Activated naive CD4-positive, alpha-beta T cell treated with anti-CD3 and anti-CD28 coated beads, Interleukin-2, amount 10 ng/mL, durations not matched to agents 7 days and 5 days (primary cell): ENCODE results near the gene DRC3.

Source experiments
- CTCF ChIA-PET: fragments of 350-600 bp; sonication (Branson Sonifier 250); formaldehyde crosslinking; loops from one replicate; lab custom pipeline; 2021; ENCODE audit warnings: antibody characterized with exemption; lab: Charles Lee
- DNase-seq: peaks from one replicate; pipeline ENCODE4 v3.0.0-alpha.2; 2020
- H3K27ac Mint-ChIP-seq: one replicate; pipeline ENCODE4 v1.8.0; 2021; ENCODE audit warnings: mild to moderate bottlenecking, moderate library complexity, mixed read lengths
- H3K27me3 Mint-ChIP-seq: one replicate; pipeline ENCODE4 v1.8.0; 2021; ENCODE audit warnings: mild to moderate bottlenecking, mixed read lengths
- H3K36me3 Mint-ChIP-seq: one replicate; pipeline ENCODE4 v1.8.0; 2021; ENCODE audit warnings: mixed read lengths
- H3K4me1 Mint-ChIP-seq: one replicate; pipeline ENCODE4 v1.8.0; 2021; ENCODE audit warnings: mixed read lengths
- H3K4me3 Mint-ChIP-seq: one replicate; pipeline ENCODE4 v1.8.0; 2021; ENCODE audit warnings: mild to moderate bottlenecking, moderate library complexity, mixed read lengths
- H3K9me3 Mint-ChIP-seq: one replicate; pipeline ENCODE4 v1.8.0; 2021; ENCODE audit warnings: mixed read lengths

DRC3 gene

DNA sequence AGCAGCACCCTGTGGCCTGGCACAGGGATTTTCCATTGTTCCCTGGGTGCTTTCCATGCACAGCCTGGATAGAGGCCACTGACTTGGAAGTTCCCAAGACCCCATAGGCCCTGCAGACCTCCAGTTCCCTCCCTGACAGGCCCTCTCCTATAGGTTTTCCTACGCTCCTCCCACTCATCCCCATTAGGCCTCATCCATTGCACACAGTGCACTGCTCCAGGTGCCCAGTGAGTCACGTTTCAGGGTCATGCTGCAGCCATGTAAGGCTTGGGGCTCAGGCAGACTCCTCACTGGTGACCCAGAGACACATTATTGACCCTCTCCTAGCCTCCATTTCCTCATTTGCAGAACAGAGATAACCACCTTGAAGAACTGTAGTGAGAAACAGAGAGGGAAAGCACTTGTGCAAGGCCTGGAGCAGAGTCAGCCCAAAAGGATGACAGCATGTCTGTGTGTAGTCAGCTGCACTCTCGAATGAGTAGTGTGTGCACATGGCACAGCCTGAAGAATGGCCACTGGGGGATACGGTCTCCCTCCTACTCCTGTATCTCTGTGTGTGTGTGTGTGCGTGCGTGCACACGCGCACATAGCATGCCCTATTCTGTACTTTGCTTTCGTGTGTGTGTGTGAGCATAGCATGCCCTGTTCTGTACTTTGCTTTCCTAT is 26.8 kb downstream of the DRC3 start:
- no peaks in the 10 kb centered on the region for H3K4me1 Mint-ChIP-seq
- no peaks in the 10 kb centered on the region for H3K27me3 Mint-ChIP-seq
- no peak overlapping the region for H3K27ac Mint-ChIP-seq
- H3K4me3 Mint-ChIP-seq: no peak overlapping the region
- CTCF ChIA-PET: no interaction called here
- no peaks in the 10 kb centered on the region for H3K9me3 Mint-ChIP-seq
- H3K36me3 Mint-ChIP-seq: no peaks in the 10 kb centered on the region
- DNase-seq: no peak

DNA sequence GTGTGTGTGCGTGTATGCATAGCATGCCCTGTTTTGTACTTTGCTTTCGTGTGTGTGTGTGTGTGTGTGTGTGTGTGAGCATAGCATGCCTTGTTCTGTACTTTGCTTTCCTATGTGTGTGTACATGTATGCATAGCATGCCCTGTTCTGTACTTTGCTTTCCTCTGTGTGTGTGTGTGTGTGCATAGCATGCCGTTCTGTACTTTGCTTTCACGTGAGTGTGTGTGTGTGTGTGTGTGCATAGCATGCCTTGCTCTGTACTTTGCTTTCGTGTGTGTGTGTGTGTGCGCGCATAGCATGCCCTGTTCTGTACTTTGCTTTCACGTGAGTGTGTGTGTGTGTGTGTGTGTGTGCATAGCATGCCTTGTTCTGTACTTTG is 27.4 kb downstream of the DRC3 start:
- H3K36me3 Mint-ChIP-seq: no peaks in the 10 kb centered on the region
- H3K27ac Mint-ChIP-seq: no peak overlapping the region
- CTCF ChIA-PET: no interaction called here
- no peak for DNase-seq
- H3K4me3 Mint-ChIP-seq: no peak overlapping the region
- H3K9me3 Mint-ChIP-seq: no peaks in the 10 kb centered on the region
- no peaks in the 10 kb centered on the region for H3K4me1 Mint-ChIP-seq
- H3K27me3 Mint-ChIP-seq: no peaks in the 10 kb centered on the region

DNA sequence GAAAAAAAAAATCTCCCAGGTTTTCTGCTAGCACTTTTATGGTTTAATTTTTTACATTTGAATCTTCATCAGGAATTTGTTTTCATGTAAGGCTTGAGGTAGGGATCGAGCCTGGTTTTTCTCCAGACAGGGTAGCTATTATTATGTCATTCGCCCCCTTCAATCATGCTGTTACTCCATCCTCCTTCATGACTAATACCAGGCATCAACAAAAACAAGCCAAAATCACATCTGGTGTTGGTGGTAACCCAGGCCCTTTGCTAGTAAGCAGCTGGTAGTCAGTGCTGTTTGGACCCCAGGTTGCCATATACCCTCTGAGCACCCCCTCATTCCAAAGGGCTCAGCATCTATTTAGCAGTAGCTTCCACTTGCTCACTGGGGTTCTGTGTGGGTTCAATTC is 29.5 kb downstream of the DRC3 start:
- Mint-ChIP-seq H3K27me3 (no peaks in the 10 kb centered on the region), H3K4me1 (no peaks in the 10 kb centered on the region), H3K36me3 (peaks cover 2% of the 10 kb centered on the region), H3K27ac (no peak overlapping the region), H3K9me3 (no peaks in the 10 kb centered on the region), H3K4me3 (no peak overlapping the region)
- no peak for DNase-seq
- CTCF ChIA-PET: no interaction called here

DNA sequence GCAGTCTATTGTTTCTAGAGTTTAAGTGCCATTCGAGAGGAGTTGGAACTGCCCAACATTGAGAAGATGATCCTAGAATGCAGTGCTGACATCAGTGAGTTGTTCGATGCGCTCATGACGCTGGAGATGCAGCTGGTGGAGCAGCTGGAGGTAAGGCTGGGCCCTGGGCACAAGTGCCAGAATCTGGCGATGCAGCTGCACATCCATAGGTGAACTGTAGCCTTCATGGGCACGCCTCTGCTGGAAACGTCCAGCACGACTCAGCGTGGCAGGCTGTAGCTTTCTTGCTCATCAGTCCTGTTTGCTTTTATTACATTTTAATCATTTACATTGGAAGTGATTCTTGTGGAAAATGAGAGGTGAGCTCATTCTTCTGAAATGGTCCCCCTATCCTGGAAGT is 31.7 kb downstream of the DRC3 start:
- Mint-ChIP-seq H3K4me3 (no peak overlapping the region), H3K27ac (no peak overlapping the region), H3K4me1 (no peaks in the 10 kb centered on the region), H3K9me3 (no peaks in the 10 kb centered on the region), H3K27me3 (no peaks in the 10 kb centered on the region), H3K36me3 (peaks cover 2% of the 10 kb centered on the region)
- CTCF ChIA-PET: interaction anchor here (0.7 kb wide), 1 partner anchor 312 kb away, joined by 3 read pairs; no protein-coding TSS in a partner anchor
- DNase-seq: no peak

DNA sequence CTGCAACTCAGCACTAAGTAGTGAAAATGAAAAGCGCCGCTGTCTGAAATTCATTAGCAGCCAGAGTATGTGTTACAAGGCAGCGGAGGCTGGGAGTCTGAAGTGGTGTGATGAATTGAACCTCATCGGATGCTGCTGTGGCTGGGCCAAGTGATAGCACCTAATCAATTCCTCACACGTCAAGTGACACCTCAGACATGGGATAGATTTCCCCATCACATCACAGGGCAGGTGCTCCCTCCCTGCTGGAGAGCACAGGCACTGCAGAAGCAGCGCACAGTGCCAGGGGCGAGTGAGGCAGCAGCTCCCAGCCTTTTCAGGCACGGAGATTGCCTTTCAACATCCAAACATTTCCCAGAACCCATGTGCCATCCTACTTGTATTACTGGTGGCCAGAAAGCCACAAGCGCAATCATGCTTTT is 32.2 kb downstream of the DRC3 start:
- no peaks in the 10 kb centered on the region for H3K27me3 Mint-ChIP-seq
- peaks cover 2% of the 10 kb centered on the region for H3K36me3 Mint-ChIP-seq
- DNase-seq: no peak
- no peaks in the 10 kb centered on the region for H3K4me1 Mint-ChIP-seq
- H3K27ac Mint-ChIP-seq: no peak overlapping the region
- no peak overlapping the region for H3K4me3 Mint-ChIP-seq
- CTCF ChIA-PET: no interaction called here
- no peaks in the 10 kb centered on the region for H3K9me3 Mint-ChIP-seq

DNA sequence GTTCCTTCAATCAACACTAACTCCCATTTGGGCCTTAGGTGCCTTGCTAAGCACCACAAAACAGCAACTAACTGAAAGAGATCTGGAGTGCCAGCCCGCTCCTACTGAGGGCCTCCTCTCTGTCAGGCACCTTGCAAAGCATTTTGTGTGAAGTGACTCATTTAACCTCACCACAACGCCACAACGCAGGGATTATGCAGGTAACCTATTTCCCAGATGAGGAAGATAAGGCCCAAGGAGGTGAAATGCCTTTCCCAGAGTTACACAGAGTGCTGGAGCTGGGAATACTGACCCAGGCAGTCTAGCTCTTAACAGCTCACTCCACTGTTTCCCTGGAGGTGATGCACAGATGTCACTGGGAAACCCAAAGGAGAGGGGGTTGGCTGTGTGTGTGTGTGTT is 32.8 kb downstream of the DRC3 start:
- DNase-seq: no peak
- no peaks in the 10 kb centered on the region for H3K4me1 Mint-ChIP-seq
- H3K9me3 Mint-ChIP-seq: no peaks in the 10 kb centered on the region
- no peaks in the 10 kb centered on the region for H3K27me3 Mint-ChIP-seq
- CTCF ChIA-PET: no interaction called here
- peaks cover 2% of the 10 kb centered on the region for H3K36me3 Mint-ChIP-seq
- H3K27ac Mint-ChIP-seq: no peak overlapping the region
- no peak overlapping the region for H3K4me3 Mint-ChIP-seq

DNA sequence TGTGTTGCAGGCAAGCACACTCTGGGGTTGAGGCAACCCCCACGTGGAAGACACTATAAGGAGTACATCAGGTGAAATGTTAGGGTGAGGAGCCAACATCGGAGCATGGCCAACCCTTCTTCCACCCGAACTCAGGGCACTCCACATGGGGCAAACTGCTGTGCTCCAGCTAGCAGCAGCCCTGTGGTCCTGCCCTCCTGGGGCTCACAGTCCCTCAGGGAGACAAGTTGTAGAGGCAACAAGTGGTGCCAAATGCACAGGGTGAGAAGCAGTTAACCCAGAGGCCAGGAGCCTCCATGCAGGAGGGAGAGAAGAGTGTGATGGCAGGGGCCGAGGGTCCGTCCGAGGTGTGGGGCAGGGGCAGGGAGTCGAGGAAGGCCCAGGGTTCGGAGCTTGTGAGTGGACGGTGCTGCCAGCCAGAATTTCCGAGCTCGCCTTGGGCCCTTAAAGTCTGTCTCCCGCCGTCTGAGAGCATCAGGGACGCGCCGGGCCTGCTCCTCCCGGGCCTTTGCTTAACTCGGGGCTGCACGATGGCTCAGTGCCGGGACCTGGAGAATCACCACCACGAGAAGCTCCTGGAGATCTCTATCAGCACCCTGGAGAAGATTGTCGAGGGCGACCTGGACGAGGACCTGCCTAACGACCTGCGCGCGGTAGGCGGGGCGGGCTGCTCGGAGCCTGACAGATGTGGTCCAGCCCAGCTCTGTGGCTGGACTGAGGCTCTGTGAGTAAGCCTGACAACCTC is 34.0 kb downstream of the DRC3 start:
- Mint-ChIP-seq H3K4me3 (no peak overlapping the region), H3K4me1 (no peaks in the 10 kb centered on the region), H3K9me3 (no peaks in the 10 kb centered on the region), H3K27ac (no peak overlapping the region), H3K27me3 (no peaks in the 10 kb centered on the region), H3K36me3 (peaks cover 2% of the 10 kb centered on the region)
- no peak for DNase-seq
- CTCF ChIA-PET: interaction anchor here (0.6 to 1.3 kb wide), 2 partner anchors 88 to 236 kb away, joined by 3 to 4 read pairs; no protein-coding TSS in a partner anchor

DNA sequence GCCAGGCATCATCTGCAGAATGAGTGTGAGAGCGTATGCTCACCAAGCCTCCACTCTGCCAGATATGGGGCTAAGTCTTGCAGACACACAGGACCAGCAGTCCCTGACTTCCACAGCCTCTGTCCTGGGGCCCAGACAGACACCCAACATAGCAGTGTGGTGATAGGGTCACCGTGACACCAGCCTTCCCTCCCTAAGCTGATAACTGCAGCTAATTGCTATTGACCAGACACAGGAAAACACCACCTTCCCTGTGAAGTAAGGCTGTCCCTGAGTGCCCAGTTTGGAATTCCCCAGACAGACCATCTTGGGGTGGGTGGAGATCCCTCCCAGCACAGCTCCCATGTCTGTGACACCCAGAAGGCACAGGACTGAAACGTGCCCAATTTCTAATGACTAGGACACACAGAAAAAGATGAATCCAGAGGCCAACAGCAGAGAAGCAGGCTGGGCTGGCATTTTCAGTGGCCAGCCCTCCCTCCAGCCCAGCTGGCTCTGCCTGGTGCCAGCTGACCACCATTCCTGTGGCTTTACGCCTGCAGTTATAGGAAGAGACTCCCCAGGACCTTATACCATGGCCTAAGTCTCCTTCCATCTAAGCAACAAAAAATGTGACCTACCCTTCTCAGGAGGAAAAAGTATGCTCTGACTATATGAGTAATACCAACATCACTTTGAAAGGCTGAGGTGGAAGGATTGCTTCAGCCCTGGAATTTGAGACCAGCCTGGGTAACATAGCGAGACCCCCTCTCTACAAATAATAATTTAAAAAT is 36.0 kb downstream of the DRC3 start:
- Mint-ChIP-seq H3K9me3 (no peaks in the 10 kb centered on the region), H3K4me1 (no peaks in the 10 kb centered on the region), H3K4me3 (no peak overlapping the region), H3K36me3 (peaks cover 4% of the 10 kb centered on the region), H3K27me3 (no peaks in the 10 kb centered on the region), H3K27ac (no peak overlapping the region)
- CTCF ChIA-PET: interaction anchor here (1.5 kb wide), 1 partner anchor 10 kb away, joined by 3 read pairs; no protein-coding TSS in a partner anchor
- DNase-seq: no peak

DNA sequence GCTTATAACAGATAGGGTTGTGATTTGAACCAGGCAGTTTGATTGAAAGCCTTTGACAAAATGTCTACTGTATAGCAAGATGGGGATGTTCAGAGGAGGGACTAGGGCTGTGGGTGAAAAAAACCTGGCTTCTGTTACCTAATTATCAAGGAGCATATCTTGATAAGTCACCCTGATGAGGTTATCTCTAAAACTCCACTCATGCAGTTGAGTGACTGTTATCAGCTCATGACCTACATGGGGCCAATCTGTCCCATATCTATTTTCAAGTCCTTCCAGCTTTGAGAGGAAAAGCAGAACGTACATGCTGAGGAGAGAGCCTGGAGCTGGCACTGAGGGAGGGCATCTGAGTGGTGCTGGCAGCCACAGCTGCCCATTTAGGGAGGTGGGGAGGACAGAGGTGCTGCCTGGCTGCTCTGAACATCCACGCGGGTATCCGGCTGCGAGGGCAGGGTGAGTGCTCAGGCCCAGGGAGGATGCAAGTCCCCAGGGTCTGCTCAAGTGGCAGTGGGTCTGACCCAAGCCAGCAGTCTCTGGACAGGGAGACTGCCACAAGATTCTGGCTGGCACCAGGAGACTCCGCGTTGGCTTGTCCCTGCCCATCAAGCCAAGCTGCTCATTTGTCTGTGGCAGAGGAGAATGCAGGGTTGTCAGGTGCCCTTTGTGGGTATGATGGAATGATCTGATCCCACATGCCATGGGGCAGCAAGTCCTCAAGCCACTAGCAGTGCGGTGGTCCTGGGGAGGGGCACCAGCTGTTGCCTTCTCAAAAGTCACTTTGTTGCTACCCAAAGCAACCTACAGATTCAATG is 37.2 kb downstream of the DRC3 start:
- no peak for DNase-seq
- Mint-ChIP-seq H3K27ac (no peak overlapping the region), H3K9me3 (no peaks in the 10 kb centered on the region), H3K4me1 (no peaks in the 10 kb centered on the region), H3K27me3 (no peaks in the 10 kb centered on the region), H3K4me3 (no peak overlapping the region), H3K36me3 (peaks cover 4% of the 10 kb centered on the region)
- CTCF ChIA-PET: interaction anchor here (1.5 kb wide), 1 partner anchor 9 kb away, joined by 3 read pairs; no protein-coding TSS in a partner anchor

DNA sequence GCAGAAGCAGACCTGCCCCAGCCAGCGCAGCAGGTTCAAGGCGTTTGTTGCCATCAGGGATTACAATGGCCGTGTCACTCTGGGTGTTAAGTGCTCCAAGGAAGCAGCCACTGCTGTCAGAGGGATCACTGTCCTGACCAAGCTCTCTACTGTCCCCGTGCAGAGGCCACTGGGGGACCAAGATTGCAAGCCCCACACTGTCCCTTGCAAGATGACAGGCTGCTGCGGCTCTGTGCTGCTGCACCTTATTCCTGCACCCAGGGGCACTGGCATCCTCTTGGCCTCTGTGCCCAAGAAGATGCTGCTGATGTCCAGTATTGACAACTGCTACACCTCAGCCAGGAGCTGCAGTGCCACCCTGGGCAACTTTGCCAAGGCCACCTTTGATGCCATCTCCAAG is 38.6 kb downstream of the DRC3 start:
- CTCF ChIA-PET: no interaction called here
- H3K27me3 Mint-ChIP-seq: no peaks in the 10 kb centered on the region
- H3K4me1 Mint-ChIP-seq: no peaks in the 10 kb centered on the region
- peaks cover 9% of the 10 kb centered on the region for H3K36me3 Mint-ChIP-seq
- no peak overlapping the region for H3K4me3 Mint-ChIP-seq
- no peak for DNase-seq
- H3K27ac Mint-ChIP-seq: no peak overlapping the region
- no peaks in the 10 kb centered on the region for H3K9me3 Mint-ChIP-seq

DNA sequence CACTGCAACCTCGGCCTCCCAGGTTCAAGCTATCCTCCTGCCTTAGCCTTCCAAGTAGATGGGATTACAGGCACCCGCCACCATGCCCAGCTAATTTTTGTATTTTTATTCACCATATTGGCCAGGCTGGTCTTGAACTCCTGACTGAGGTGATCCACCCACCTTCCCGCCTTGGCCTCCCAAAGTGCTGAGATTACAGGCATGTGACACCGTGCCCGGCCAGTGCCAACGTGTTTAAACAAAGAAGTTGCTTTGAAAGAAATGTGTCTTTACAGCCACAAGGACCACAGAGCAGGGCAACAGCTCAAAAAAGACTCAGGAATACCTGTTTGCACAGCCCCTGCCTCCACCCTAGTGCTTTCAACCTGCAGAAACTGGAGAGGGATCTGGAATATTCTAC is 41.3 kb downstream of the DRC3 start:
- Mint-ChIP-seq H3K9me3 (no peaks in the 10 kb centered on the region), H3K27me3 (no peaks in the 10 kb centered on the region), H3K4me1 (no peaks in the 10 kb centered on the region), H3K27ac (no peak overlapping the region), H3K4me3 (no peak overlapping the region), H3K36me3 (peaks cover 6% of the 10 kb centered on the region)
- DNase-seq: no peak
- CTCF ChIA-PET: no interaction called here

DNA sequence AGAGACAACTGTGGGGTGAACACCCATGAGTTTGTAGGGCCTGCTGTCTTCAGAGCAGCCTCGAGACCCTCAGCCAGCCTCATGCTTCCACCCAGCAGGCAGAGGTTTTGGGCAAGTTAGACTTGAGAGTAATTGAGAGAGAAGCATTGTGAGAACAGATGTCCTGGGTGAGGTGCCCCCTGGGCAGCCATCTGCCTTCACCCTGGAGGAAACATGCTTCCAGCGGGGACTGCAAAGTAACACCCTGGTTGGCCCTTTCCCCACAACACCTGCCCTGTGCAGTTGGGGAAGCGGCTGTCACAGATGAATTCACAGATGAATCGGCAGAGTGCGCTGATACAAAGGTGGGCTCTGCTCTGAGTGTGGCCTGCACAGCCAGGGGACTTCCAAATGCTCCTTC is 42.9 kb downstream of the DRC3 start:
- Mint-ChIP-seq H3K4me1 (no peaks in the 10 kb centered on the region), H3K27ac (no peak overlapping the region), H3K9me3 (no peaks in the 10 kb centered on the region), H3K4me3 (no peak overlapping the region), H3K36me3 (peaks cover 6% of the 10 kb centered on the region), H3K27me3 (no peaks in the 10 kb centered on the region)
- DNase-seq: no peak
- CTCF ChIA-PET: no interaction called here

DNA sequence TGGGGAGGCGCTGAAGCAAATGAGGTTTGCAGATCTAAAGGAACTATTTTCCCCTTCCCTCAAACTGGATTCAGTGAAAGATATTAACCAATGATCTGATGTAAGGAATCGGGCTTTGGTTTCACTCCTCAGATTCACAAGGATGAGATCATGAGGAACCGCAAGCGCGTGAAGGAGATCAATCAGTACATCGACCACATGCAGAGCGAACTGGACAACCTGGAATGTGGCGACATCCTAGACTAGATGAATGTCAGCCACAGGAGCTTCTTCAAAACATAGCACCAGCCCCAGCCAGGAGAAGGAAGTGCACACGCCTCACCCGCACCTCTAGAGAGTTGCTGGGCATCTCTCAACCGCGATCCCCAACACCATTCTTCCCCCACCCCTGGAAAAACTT is 43.8 kb downstream of the DRC3 start:
- no peaks in the 10 kb centered on the region for H3K4me1 Mint-ChIP-seq
- no peaks in the 10 kb centered on the region for H3K9me3 Mint-ChIP-seq
- DNase-seq: no peak
- no peaks in the 10 kb centered on the region for H3K27me3 Mint-ChIP-seq
- CTCF ChIA-PET: interaction anchor here (0.6 kb wide), 1 partner anchor 25 kb away, joined by 3 read pairs; no protein-coding TSS in a partner anchor
- no peak overlapping the region for H3K27ac Mint-ChIP-seq
- peaks cover 6% of the 10 kb centered on the region for H3K36me3 Mint-ChIP-seq
- no peak overlapping the region for H3K4me3 Mint-ChIP-seq

DNA sequence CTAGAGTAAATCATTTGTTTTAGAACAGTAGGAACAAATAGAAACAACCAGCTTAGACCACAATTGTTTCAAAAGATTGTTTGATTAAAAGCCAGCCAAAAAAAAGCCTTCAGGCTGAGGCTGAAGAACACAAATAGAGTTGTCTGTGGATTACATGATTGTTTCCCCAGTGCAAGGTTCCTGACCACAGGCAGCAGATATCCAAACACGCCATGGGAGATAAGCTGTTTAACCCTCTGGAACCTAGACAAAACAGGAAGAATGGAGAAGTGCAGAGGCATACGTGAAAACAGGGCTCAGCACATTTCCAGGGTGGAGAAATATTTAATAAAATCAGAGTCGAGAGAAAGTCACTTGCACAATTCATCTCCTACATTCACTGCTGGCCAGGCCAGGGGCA is 45.3 kb downstream of the DRC3 start:
- CTCF ChIA-PET: no interaction called here
- H3K9me3 Mint-ChIP-seq: no peaks in the 10 kb centered on the region
- no peak overlapping the region for H3K4me3 Mint-ChIP-seq
- DNase-seq: no peak
- H3K36me3 Mint-ChIP-seq: peaks cover 6% of the 10 kb centered on the region
- H3K27me3 Mint-ChIP-seq: no peaks in the 10 kb centered on the region
- no peak overlapping the region for H3K27ac Mint-ChIP-seq
- H3K4me1 Mint-ChIP-seq: no peaks in the 10 kb centered on the region
